GM21515 (cell line): Measurements from ENCODE around the gene OR10A3.
"Not testable (repeated sequence)": the region's sequence is repeated elsewhere in the genome, so short reads cannot be mapped to it uniquely, and the experiment has no call there.

Experiments used
- ATAC-seq: cut with Tn5 transposase; IDR thresholded peaks from one replicate; pipeline ENCODE4 v1.9.1; 2021; ENCODE audit not compliant: unreplicated experiment

Gene OR10A3

GRCh38 chr11:7941608-7942007 lies at the start of gene OR10A3:
OR10A3 (minus strand) TSS chr11:7941708; CDS start chr11:7939520, 2,188 bp downstream.
- ATAC-seq: no peak

GRCh38 chr11:7987560-7987883 lies 46.0 kb upstream of the OR10A3 start:
- not testable (repeated sequence) for ATAC-seq

- peak; percentile 97 for ATAC-seq
Observed at GRCh38 chr11:7986768-7987559, 45.5 kb upstream of the OR10A3 start, which contains the start of gene EIF3F. EIF3F (plus strand) TSS chr11:7987337; CDS start chr11:7987353, 16 bp downstream.

- no peak for ATAC-seq
Observed at GRCh38 chr11:7983832-7984590, 42.5 kb upstream of the OR10A3 start.

- no peak for ATAC-seq
Observed at GRCh38 chr11:7982582-7983119, 41.1 kb upstream of the OR10A3 start.

GRCh38 chr11:7981619-7982157 lies 40.2 kb upstream of the OR10A3 start:
- ATAC-seq: no peak

- no peak for ATAC-seq
Observed at GRCh38 chr11:7977232-7977917, 35.9 kb upstream of the OR10A3 start.

- no peak for ATAC-seq
Observed at GRCh38 chr11:7974668-7975067, 33.2 kb upstream of the OR10A3 start.

- no peak for ATAC-seq
Observed at GRCh38 chr11:7973011-7973410, 31.5 kb upstream of the OR10A3 start.

- no peak for ATAC-seq
Observed at GRCh38 chr11:7971846-7972245, 30.3 kb upstream of the OR10A3 start.

GRCh38 chr11:7969756-7970646 lies 28.5 kb upstream of the OR10A3 start:
- ATAC-seq: no peak

GRCh38 chr11:7968686-7969085 lies 27.2 kb upstream of the OR10A3 start:
- ATAC-seq: no peak

GRCh38 chr11:7967826-7968225 lies 26.3 kb upstream of the OR10A3 start:
- no peak for ATAC-seq

- no peak for ATAC-seq
Observed at GRCh38 chr11:7967097-7967496, 25.6 kb upstream of the OR10A3 start.

- no peak for ATAC-seq
Observed at GRCh38 chr11:7965386-7965785, 23.9 kb upstream of the OR10A3 start, which contains the start of gene NLRP10. NLRP10 (minus strand) TSS chr11:7965447; CDS start chr11:7963495, 1,952 bp downstream.

- no peak for ATAC-seq
Observed at GRCh38 chr11:7964873-7965272, 23.4 kb upstream of the OR10A3 start.

- no peak for ATAC-seq
Observed at GRCh38 chr11:7964261-7964660, 22.8 kb upstream of the OR10A3 start.

- no peak for ATAC-seq
Observed at GRCh38 chr11:7955191-7955590, 13.7 kb upstream of the OR10A3 start.

- ATAC-seq: no peak
Observed at GRCh38 chr11:7949934-7950333, 8.4 kb upstream of the OR10A3 start.

- ATAC-seq: no peak
Observed at GRCh38 chr11:7944123-7944522, 2.6 kb upstream of the OR10A3 start.
